ENCODE data around the gene COG5. TPM values are rescaled to one million over a fixed set of nuclear protein-coding genes. Genes with fewer than 3 reads are reported as not detected.

The COG5 gene
- total RNA-seq, 2 experiments from 2014 or later, result 34.1 to 35.5 TPM

DNA sequence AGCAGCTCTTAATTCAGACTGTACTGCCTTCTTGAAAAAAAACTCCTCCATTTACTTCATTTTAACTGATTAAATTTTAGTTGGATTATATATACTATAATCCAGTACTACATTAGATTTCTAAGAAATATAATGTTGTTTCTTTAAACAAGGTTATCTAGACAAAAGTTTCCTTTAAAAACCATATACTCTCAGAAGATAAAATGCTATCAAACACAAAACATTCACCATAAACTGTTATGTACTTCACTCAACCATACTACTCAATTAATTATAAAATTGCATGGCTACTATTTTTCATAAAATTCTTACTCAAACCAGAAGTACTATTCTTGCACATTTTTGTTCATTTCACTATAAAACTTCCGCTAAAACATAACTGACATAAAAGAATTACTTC is 81.1 kb downstream of the COG5 start:
- no peak for DNase-seq
- intact Hi-C loops (cut with DNase I, micrococcal nuclease), result no loop called here
- H3K36me3 Mint-ChIP-seq (ENCODE audit: low read depth), result peaks cover 10% of the 10 kb centered on the region
- H3K9me3 Mint-ChIP-seq (ENCODE audit: low read depth), result peaks cover 2% of the 10 kb centered on the region
- no peak overlapping the region for H3K27ac Mint-ChIP-seq
- H3K4me3 Mint-ChIP-seq, result no peak overlapping the region
- peaks cover 15% of the 10 kb centered on the region for H3K4me1 Mint-ChIP-seq
- ChIA-PET CTCF (no interaction called here), POLR2A (no interaction called here)
- no peak for ATAC-seq
- no peaks in the 10 kb centered on the region for H3K27me3 Mint-ChIP-seq

GRCh38 chr7:107480932-107481331 is 82.8 kb downstream of the COG5 start:
- Mint-ChIP-seq H3K4me3 (no peak overlapping the region), H3K27ac (no peak overlapping the region), H3K27me3 (no peaks in the 10 kb centered on the region), H3K4me1 (peaks cover 7% of the 10 kb centered on the region), H3K9me3 (ENCODE audit: low read depth) (no peaks in the 10 kb centered on the region), H3K36me3 (ENCODE audit: low read depth) (peaks cover 4% of the 10 kb centered on the region)
- no peak for DNase-seq
- ChIA-PET POLR2A (no interaction called here), CTCF (interaction anchor here (0.8 kb wide), 1 partner anchor 11 kb away, joined by 3 read pairs; the partner anchor contains the start of gene GPR22)
- intact Hi-C loops (cut with DNase I, micrococcal nuclease), result no loop called here
- ATAC-seq, result no peak

DNA sequence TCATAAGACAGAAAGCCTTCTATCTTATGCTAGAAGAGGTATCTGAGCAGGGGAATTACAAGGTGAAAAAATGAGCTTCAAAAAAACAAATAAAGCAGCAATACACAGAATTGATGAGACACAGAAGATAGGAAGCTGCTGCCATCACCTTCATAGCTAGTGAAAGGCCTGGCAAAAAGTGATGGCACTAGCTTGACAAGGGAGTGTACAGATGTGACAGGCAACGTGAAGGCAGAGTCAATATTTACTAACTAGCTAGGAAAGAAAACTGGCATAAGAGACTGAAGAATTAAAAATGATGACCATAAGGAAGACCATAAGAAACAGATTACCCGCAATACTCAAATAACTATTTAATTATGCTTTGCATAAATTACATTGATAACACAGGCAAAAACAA is 84.4 kb downstream of the COG5 start:
- no peaks in the 10 kb centered on the region for H3K9me3 Mint-ChIP-seq (ENCODE audit: low read depth)
- peaks cover 5% of the 10 kb centered on the region for H3K4me1 Mint-ChIP-seq
- no peak overlapping the region for H3K4me3 Mint-ChIP-seq
- intact Hi-C loops (cut with DNase I, micrococcal nuclease), result loop anchor here in 1 of 2 experiments (10.0 kb wide), 1 partner anchor 185 kb away; the partner anchor contains the start of gene SLC26A4
- ATAC-seq (no peak), DNase-seq (no peak)
- ChIA-PET POLR2A (no interaction called here), CTCF (interaction anchor here (1.2 to 3.6 kb wide), 3 partner anchors 12 to 250 kb away, joined by 3 to 11 read pairs (median 3); no protein-coding TSS in a partner anchor)
- no peaks in the 10 kb centered on the region for H3K27me3 Mint-ChIP-seq
- H3K27ac Mint-ChIP-seq, result no peak overlapping the region
- H3K36me3 Mint-ChIP-seq (ENCODE audit: low read depth), result peaks cover 8% of the 10 kb centered on the region

- H3K4me3 Mint-ChIP-seq, result no peak overlapping the region
- H3K27me3 Mint-ChIP-seq, result no peaks in the 10 kb centered on the region
- H3K9me3 Mint-ChIP-seq (ENCODE audit: low read depth), result no peaks in the 10 kb centered on the region
- ChIA-PET POLR2A (no interaction called here), CTCF (interaction anchor here (1.5 kb wide), 1 partner anchor 11 kb away, joined by 3 read pairs; no protein-coding TSS in a partner anchor)
- peaks cover 3% of the 10 kb centered on the region for H3K4me1 Mint-ChIP-seq
- DNase-seq (no peak), ATAC-seq (no peak)
- no peak overlapping the region for H3K27ac Mint-ChIP-seq
- intact Hi-C loops (cut with DNase I, micrococcal nuclease), result loop anchor here in 1 of 2 experiments (10.0 kb wide), 1 partner anchor 191 kb away; the partner anchor contains the start of gene SLC26A4
- H3K36me3 Mint-ChIP-seq (ENCODE audit: low read depth), result peaks cover 5% of the 10 kb centered on the region
Measured at GRCh38 chr7:107474104-107474521, 89.6 kb downstream of the COG5 start.

DNA sequence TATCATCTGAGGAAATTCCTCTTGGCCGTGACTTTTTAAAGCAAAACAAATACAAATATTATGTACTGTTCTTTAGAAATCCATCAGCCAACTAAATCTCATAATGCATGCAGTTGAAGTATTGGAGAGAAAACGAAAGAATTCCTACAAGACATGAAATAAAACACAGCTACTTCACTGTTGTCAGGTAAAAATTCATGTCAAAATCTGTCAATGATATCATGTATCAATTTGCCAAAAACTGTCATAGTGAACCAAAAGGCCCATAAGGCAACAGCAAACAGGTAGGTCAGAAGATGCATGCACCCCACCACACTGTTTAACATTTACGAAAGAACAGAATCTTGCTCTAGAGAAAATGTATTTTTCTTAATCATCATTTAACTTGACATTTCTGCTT is 91.6 kb downstream of the COG5 start:
- no peak overlapping the region for H3K27ac Mint-ChIP-seq
- ChIA-PET CTCF (interaction anchor here (0.7 to 1.2 kb wide), 2 partner anchors 9 to 18 kb away, joined by 3 read pairs; no protein-coding TSS in a partner anchor), POLR2A (no interaction called here)
- DNase-seq (no peak), ATAC-seq (no peak)
- no peak overlapping the region for H3K4me3 Mint-ChIP-seq
- peaks cover 2% of the 10 kb centered on the region for H3K4me1 Mint-ChIP-seq
- peaks cover 5% of the 10 kb centered on the region for H3K36me3 Mint-ChIP-seq (ENCODE audit: low read depth)
- H3K27me3 Mint-ChIP-seq, result no peaks in the 10 kb centered on the region
- intact Hi-C loops (cut with DNase I, micrococcal nuclease), result loop anchor here in 1 of 2 experiments (10.0 kb wide), 1 partner anchor 193 kb away; the partner anchor contains the start of gene SLC26A4
- no peaks in the 10 kb centered on the region for H3K9me3 Mint-ChIP-seq (ENCODE audit: low read depth)

DNA sequence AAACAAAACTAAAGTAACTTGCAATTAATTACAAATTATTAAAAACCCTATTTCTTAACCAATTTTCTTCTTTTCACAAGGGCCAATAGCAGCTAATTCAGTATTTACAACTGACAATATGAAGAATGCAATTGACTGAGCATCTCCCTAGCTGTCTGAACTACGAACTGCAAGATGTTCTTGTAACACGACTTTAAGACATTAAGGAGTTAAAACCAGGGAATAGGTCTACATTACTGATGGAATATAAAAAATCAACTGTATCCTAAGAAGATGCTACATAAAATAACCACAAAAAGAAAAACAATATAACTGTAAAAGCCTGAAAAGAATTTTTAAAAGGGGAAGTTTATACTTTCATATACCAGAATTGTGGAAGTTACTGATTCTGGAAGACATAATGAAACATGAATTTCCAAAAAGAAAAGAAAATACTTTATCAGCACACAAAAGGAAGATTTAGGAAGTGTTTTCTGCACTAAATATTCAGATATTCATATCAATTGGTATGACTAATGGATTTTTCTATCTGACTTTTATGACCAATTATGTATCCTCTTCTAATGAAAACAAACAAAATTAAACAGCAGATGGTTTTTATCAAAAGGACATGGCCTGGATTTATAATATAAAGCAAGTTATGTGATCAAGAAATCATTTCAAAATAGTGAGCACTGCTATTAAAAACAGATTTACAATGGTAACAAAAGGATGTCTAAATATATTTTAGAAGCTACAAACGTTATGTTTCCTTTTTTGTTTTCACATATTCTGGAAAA is 92.2 kb downstream of the COG5 start:
- no peaks in the 10 kb centered on the region for H3K27me3 Mint-ChIP-seq
- H3K4me3 Mint-ChIP-seq, result no peak overlapping the region
- H3K9me3 Mint-ChIP-seq (ENCODE audit: low read depth), result no peaks in the 10 kb centered on the region
- DNase-seq, result no peak
- ChIA-PET CTCF (interaction anchor here (1.2 to 1.8 kb wide), 2 partner anchors 9 to 254 kb away, joined by 3 to 4 read pairs; no protein-coding TSS in a partner anchor), POLR2A (no interaction called here)
- H3K27ac Mint-ChIP-seq, result no peak overlapping the region
- no peak for ATAC-seq
- intact Hi-C loops (cut with DNase I, micrococcal nuclease), result loop anchor here in 1 of 2 experiments (10.0 kb wide), 1 partner anchor 193 kb away; the partner anchor contains the start of gene SLC26A4
- H3K36me3 Mint-ChIP-seq (ENCODE audit: low read depth), result peaks cover 5% of the 10 kb centered on the region
- H3K4me1 Mint-ChIP-seq, result peaks cover 2% of the 10 kb centered on the region

DNA sequence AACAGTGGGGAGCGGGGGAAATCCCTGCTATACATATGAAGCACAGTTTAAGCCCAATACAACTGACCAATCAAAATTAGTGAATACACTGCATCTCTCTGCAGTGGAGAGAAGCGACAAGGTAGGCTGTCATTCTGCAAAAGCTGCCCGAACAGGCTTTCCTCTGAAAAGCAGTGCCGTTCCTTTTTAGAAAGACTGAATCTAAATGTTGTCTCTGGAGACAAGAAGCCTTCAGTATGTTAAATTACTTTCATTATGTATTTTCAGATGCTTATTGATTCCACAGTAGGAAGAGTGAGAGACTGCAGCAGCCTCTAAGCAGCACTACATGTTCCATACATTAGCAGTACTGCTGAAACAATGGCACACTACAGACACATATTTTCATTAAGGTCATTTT is 93.8 kb downstream of the COG5 start, which contains the start of gene GPR22:
TSS of gene GPR22 (plus strand) at position 129 of the 400 bp plus-strand sequence. CDS start 4,004 bp downstream, outside the sequence.
- ATAC-seq, result no peak
- no peaks in the 10 kb centered on the region for H3K9me3 Mint-ChIP-seq (ENCODE audit: low read depth)
- H3K27me3 Mint-ChIP-seq, result no peaks in the 10 kb centered on the region
- peaks cover 5% of the 10 kb centered on the region for H3K36me3 Mint-ChIP-seq (ENCODE audit: low read depth)
- DNase-seq, result no peak
- intact Hi-C loops (cut with DNase I, micrococcal nuclease), result loop anchor here in 1 of 2 experiments (10.0 kb wide), 1 partner anchor 195 kb away; the partner anchor contains the start of gene SLC26A4
- no peaks in the 10 kb centered on the region for H3K4me1 Mint-ChIP-seq
- ChIA-PET POLR2A (no interaction called here), CTCF (interaction anchor here (0.7 to 1.8 kb wide), 3 partner anchors 11 to 290 kb away, joined by 3 to 4 read pairs (median 4); no protein-coding TSS in a partner anchor)
- no peak within 1 kb of the TSS for H3K4me3 Mint-ChIP-seq
- no peak within 1 kb of the TSS for H3K27ac Mint-ChIP-seq

DNA sequence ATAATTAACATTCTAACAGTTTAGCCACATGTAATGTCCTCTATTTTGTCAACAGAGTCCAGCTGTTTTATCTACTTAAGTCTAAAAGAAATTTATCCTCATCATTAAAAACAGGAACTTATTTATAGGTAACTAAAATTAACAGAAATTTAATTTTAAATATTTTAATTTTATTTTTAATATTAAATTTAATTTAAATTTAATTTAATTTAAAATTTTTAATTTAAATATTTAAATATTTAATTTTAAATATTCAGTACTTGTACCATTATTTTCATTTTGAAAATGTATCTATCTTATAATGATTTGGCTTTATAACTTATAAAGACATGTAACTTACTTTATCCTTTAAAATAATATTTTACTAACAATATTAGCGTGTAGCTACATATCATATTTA is 94.9 kb downstream of the COG5 start:
- intact Hi-C loops (cut with DNase I, micrococcal nuclease), result no loop called here

DNA sequence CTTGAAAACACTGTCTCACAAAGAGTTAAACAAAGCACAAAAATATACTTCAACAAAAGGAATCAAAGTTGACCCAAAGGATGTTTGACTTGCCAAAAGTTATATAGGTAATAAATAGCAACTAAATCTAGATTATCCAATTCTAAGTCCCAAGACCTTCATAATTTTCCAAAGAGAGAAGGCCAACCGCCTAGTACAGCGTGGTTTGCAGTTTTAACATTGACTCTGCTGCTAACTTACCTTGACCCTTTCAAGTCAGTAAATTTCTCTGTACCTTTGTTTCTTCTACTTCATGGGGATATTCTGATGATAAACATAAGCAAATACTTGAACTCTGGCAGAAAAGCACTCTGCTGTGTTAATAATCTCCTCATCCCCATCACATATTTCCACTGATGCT is 95.7 kb downstream of the COG5 start:
- ChIA-PET POLR2A (no interaction called here), CTCF (interaction anchor here (1.3 to 1.6 kb wide), 2 partner anchors 258 to 261 kb away, joined by 3 to 4 read pairs; no protein-coding TSS in a partner anchor)
- Mint-ChIP-seq H3K4me1 (no peaks in the 10 kb centered on the region), H3K36me3 (ENCODE audit: low read depth) (no peaks in the 10 kb centered on the region), H3K27ac (no peak overlapping the region), H3K4me3 (no peak overlapping the region), H3K9me3 (ENCODE audit: low read depth) (no peaks in the 10 kb centered on the region), H3K27me3 (no peaks in the 10 kb centered on the region)
- intact Hi-C loops (cut with DNase I, micrococcal nuclease), result no loop called here
- ATAC-seq (no peak), DNase-seq (no peak)

More for the DNA sequence above, 94.9 kb downstream of the COG5 start:
- POLR2A ChIA-PET, result no interaction called here
- no peaks in the 10 kb centered on the region for H3K9me3 Mint-ChIP-seq (ENCODE audit: low read depth)
- no peak for ATAC-seq
- H3K4me1 Mint-ChIP-seq, result no peaks in the 10 kb centered on the region
- no peak overlapping the region for H3K27ac Mint-ChIP-seq
- no peak for DNase-seq
- no peaks in the 10 kb centered on the region for H3K36me3 Mint-ChIP-seq (ENCODE audit: low read depth)
- H3K4me3 Mint-ChIP-seq, result no peak overlapping the region
- CTCF ChIA-PET, result interaction anchor here (1.6 kb wide), 1 partner anchor 257 kb away, joined by 4 read pairs; no protein-coding TSS in a partner anchor
- H3K27me3 Mint-ChIP-seq, result no peaks in the 10 kb centered on the region

- H3K4me1 Mint-ChIP-seq, result no peaks in the 10 kb centered on the region
- POLR2A ChIA-PET, result no interaction called here
- no peak for DNase-seq
- no peaks in the 10 kb centered on the region for H3K36me3 Mint-ChIP-seq (ENCODE audit: low read depth)
- no peaks in the 10 kb centered on the region for H3K9me3 Mint-ChIP-seq (ENCODE audit: low read depth)
- H3K4me3 Mint-ChIP-seq, result no peak overlapping the region
- no peak for ATAC-seq
- intact Hi-C loops (cut with DNase I, micrococcal nuclease), result loop anchor here in 1 of 2 experiments (5.0 kb wide), 1 partner anchor 408 kb away; no protein-coding TSS in a partner anchor
- H3K27me3 Mint-ChIP-seq, result no peaks in the 10 kb centered on the region
- no peak overlapping the region for H3K27ac Mint-ChIP-seq
- CTCF ChIA-PET, result interaction anchor here (0.9 to 2.8 kb wide), 8 partner anchors 10 to 415 kb away, joined by 3 to 26 read pairs (median 6); no protein-coding TSS in a partner anchor
Measured at GRCh38 chr7:107464666-107465226, 99.0 kb downstream of the COG5 start.
